HG03469 (cell line): ENCODE measurements around the gene BBX.
A peak's percentile ranks its signal among the peaks of the same experiment; 100 is the strongest.

ENCODE experiments used
- ATAC-seq: cut with Tn5 transposase; IDR thresholded peaks from one replicate; pipeline ENCODE4 v1.9.1; 2021; ENCODE audit warnings: mild to moderate bottlenecking, moderate library complexity, moderate number of reproducible peaks; ENCODE audit not compliant: unreplicated experiment

The BBX gene

DNA sequence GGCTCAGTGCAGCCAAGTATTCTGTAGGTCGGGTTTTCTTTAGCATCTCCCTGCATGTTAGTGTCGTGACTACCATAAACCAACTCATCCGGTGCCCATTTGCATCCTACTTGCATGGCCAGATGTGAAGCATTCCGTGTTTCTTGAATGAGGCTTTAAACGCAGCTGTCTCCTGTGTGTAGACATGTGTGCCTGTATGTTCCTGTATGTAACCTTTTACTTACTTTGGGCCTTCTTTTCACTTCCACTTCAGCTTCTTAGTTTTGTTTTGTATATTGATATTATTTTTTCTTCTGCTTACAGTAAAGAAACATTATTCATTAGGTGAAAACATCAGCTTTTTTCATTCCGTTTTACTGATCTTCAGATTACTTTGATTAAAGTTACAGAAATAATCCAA, 267.9 kb downstream of the BBX start:
- ATAC-seq: no peak

DNA sequence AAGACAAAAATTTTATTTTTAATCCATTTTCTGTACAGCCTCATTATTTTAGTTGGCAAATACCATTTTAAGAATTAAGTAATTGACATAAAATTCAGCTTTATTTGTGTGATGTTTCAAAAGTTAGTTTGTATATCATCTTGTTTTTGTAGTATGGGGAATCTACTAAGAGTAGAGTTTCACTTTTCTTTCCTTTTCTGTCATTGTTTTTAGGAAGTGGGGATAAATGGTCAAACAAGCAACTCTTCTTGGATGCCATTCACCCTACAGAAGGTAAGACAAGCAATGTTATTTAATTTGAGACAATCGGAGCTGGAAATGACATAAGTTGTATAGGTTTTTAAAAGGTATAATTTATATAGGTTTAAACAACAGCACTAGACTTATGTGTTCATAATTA, 268.3 kb downstream of the BBX start:
- ATAC-seq: no peak

DNA sequence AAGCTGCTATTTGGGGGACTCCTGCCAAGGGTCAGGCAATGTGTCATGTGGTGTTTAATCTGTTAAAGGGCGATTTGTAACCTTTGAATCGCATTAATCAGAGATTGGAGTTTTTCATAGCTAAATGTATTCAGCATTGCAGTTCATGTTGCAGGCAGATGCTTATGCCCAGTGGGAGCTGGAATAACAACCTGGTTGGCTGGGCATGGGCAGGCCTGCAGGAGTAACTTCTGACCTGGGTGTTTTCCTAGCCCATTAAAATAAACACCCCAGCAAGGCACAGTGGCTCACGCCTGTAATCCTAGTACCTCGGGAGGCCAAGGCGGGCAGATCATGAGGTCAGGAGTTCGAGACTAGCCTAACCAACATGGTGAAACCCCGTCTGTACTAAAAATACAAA, 268.7 kb downstream of the BBX start:
- ATAC-seq: no peak

DNA sequence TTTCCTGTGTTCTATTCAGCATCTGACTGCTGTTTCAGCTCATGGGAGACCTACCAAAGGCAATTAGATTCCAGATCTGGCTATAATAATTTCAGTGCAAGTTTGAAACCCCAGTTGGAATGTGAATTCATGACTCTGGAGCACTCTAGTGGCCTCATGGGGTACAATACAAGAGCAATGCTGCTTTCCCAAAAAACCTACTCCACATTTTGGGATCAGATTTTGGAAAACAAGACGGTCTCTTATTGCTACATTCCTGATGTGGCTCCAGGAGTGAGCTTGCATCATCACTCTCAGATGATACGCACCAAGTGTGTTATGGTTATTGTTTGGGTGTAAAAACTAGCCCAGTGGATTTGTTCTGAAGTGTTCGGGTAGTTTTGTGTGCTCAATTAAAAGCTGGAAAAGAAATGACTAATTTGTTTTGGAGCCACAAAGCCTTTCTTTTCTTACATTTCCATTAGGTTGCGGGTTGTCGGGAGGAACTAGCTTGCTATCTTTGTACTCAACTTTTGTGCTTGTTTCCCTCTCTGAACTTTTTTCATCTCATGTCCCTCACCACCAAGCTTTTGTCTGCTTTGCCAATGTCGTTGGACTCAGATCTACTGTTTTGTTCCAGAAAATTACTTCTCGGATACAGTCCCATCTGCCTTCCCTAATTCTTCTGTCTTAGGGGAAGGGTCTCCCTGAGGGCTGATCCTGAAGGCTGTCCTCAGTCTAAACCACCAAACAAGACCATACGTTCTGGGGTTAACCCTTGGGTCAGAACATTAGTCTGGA, 272.1 kb downstream of the BBX start:
- ATAC-seq: no peak

DNA sequence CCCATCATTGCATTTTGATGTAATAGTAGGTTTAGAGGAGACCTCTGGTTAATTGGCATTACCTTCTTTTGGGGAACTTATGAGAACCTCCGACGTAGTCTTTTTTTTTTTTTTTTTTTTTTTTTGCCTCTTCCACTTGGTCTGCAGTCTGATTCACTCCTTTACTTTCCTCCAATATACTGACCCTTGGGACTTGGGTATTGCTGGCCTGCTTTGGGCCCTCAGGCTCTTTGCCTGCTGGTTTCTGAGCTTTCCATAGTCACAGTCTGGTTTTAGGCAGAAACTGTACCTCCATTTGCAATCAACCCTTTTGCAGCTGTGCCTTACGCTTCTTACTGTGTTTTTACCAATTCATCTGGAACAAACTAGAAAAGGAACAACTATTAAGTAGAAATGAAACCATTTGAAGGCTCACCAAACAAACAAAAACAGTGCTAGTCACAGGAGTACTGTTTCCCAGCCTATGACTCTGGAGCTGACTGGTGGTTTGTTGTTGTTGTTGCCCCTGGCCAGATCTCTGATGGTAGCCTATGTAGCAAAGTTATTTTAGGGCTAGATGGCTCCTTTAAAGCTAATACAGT, 272.8 kb downstream of the BBX start:
- ATAC-seq: no peak

DNA sequence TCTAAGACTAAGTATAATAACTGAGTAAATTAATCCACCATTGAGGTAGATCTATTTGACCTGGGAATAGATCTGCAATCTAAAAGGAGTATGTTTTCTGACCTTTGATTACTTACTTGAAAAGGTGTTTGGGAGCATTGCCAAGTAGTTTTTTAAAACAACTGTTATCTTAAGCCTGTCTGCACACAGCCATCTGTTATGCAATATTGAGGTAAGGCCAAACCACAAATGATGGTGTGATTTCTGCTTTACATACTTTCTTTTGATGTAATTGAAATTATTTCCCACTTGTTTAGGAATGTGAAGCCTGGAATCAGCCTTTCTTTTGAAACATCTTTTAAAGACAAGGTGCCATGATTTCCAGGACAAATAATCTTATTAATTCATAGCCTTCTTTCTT, 274.0 kb downstream of the BBX start:
- ATAC-seq: no peak

DNA sequence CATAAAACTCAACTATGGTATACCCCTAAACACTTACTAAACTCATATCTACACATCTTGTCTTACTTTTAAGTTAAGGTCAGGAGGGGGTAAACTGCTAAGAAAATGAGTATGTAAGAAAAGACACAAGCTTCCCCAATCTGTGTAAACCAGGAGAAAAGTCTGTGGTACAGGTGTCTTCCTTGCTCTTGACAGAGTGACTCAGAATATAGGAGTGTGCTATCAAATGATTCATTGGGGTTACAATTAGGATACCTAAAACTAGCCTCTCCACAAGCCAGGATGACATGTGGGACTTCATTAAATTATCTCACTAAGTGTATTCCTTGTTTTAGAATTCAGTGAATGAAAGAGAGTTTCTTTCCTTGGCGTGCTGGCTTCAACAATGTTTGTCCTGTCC, 274.8 kb downstream of the BBX start:
- ATAC-seq: no peak

DNA sequence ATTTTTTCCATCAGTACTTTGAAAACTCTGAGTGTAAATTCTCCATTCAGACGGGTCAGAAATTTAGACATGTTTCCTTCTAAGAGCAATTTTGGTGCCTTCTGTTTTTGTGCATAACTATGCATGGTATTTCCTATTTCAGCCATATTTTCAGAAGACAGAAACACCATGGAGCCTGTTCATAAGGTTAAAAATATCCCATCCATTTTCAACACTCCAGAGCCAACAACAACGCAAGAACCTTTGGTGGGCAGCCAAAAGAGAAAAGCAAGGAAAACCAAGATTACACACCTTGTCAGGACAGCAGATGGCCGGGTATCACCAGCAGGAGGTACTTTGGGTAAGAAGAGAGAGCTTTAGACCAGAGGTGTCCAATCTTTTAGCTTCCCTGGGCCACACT, 275.6 kb downstream of the BBX start:
- no peak for ATAC-seq

DNA sequence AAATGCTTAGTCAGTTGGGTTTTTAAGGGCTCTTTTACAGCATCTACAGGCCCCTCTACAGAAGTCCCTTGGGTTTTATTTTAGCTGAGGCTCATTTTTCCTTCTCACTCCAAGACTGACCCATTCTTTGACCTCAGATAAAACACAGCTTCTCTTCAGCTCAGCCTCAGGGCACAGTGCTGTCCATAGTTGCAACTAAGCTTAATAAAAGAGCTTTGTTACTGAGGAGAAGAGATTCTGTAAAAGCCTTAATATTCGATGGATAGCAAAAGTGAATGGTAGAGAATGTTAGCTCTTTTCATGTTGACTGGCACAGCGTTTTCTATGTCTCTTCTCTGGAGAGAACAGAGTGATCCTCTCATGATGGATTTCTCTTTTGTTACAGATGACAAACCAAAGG, 277.9 kb downstream of the BBX start:
- ATAC-seq: no peak

DNA sequence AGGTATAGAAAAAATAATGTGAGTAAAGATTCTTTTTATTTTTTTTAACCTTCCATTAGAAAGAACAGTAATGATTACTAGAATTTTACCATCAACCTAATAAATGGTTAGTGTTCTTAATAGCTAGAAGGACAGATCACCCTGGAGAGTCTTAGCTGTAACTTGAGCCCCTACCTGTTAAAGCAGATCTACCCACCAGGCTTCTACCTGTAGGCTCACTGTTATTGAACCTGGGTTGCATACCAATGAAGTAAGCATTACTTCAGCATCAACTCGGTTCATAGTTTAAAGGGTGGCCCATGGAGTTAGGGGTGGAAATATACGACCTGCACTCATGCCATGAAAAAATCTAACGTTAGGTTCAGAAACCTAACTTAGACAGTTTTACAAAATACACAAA, 280.4 kb downstream of the BBX start:
- ATAC-seq: no peak

DNA sequence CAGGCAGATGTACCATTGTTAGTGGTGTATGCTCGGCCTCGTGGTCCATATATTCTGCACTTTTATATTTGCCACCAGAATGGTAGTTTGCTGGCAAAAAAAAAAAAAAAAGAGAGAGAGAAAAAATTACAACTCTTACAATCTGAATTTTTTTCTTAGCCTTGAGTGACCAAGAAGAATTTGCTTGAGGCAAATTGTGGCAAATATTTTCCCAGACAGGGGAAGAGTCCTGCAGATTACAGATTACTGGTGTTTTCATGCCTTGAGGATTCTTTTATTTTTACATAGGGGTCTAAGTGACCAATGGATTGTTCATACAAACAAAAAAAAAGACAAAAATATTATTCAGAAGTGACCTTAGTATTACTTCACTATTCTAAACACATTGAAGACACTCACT, 283.3 kb downstream of the BBX start:
- ATAC-seq: no peak

DNA sequence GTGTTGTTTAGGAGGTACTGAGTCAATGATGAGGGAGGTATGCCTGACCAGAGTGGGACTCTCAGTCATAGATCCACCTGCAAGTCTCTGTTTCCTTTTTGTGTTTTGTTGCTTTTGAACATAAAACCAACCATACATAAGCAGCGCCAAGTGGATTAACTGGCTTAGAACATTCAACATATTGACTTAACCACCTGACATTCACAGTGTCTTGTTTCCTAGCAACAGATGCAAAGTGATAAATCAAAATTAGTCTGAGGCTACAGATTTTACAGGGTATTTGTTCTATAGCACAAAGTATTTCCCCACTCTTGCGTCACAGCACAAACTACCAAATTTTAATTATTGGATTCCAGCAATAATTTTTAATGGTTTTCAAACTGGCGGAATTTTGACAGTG, 283.8 kb downstream of the BBX start:
- ATAC-seq: no peak

DNA sequence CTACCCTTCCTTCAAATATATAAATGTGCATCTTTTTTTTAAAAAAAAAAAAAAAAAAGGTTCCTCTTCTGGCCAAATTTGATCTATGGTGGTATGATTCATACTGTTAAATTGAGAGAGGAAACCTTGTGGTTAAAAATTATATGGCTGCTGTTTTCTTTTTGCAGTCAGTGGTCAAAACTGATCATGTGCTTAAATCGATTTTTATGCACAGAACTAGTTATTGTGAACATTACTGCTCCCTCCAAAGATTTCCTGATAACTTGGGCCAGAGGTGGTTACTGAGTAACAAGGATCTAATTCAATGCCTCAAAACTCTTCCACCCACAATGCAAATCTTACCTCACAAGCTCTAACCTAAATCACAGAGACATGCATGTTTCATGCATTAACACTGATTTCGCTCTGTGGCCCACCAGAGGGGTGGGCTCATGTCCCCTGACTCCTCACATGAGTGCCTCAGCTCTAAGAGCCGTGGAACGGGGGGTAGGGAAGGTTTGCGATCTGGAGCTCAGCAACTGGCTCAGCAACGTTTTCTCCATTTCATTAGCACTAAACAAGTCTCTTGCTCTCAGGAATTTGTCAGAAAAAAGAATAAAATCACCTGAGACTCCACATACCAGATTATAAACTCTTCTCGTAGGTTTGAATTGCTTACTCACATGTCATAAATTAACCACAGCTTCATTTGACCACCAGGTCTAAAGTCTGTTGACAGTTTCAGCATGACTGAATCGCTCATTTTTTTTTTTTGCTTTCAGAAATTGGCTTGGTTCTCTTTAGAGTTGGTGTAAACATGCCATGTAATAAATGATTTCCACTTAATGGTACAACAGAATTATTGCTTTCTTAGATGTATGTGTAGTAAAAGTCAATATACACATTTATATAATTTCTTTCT, 287.7 kb downstream of the BBX start:
- ATAC-seq: peak; percentile 49

DNA sequence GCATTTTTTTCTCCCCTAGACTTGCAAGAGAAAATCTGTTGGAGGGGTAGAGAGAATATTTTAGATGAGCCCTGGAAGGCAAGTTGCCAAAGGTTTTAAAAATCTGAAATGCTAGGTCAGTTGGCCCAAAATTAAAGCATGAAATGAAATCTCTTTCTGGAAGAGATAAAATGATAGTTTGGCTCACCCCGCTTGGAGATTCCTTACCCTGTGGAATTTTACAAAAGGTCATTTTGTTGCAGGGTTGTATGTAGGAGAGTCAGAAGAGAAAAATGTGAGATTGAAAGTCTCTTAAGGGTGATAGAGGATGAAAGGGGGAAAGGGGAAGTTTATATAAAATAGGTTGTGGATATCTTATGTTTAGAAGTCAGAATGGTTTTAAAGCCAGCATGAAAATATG, 290.3 kb downstream of the BBX start:
- ATAC-seq: no peak

DNA sequence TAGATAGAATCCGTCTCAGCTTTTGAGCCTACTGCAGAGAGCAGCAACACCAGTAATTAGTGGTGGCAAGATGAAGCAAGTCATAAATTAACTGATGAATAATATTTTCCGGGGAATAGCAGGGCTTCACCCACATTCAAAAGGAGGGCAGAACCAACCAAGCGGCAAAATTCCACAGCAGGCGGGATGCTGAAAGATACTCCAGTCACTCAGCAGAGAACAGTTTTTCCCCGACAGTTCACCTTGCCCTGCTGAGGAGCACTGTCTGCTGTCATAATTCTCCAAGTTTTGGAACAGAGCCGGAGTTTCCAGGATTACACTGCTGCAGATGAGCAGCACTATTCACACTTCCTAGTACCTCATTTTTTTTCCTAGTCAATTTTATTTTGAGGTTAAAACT, 293.3 kb downstream of the BBX start:
- ATAC-seq: no peak

DNA sequence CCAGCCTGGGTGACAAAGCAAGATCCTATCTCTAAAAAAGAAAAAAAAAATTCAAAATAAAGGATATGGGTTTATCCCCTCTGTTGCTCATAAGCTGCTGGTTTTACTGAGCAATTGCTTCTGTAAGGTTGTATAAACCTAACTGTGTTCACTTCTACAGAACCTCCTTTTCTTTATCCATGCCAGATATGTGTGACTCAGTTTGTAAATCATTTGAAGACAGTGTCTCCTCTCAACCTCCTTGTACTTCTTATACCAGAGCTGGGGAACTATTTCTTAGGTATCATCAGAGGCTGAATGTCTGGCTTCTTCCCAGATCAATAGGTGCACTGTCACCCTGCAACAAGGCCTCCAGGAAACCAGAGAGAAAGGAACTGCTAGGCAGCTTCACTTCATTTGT, 294.3 kb downstream of the BBX start:
- ATAC-seq: no peak

DNA sequence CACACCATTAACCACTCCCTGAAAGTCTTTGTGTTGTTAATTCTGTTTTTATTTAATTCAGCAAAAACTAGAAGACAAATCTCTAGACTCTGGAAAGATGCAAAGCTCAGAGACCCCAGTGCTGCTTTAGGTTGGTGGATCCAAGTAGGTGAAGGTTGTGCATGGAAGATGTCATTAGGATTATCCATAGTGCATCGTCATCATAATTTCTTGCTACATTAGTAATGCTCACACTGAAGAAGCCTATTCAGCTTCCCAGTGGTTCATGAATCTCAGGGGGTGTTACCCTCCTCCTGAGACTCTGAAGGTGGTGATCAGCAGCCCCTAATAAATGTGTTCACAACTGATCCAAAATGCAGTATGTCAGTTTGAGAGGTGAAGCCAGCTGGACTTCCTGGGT, 295.3 kb downstream of the BBX start:
- no peak for ATAC-seq

DNA sequence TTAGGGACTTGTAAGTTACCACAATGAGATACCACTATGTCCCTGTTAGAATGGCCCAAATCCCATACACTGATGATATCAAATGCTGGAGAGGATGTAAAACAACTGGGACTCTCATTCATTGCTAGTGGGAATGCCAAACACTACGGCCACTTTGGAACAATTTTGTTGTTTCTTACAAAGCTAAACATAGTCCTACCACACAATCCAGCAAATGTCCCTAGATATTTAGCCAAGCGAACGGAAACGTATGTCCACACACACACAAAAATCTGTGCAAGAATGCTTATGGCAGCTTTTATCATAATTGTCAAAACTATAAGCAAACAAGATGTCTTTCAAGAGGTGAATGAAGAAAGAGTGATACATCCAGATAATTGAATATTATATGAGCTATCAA, 296.9 kb downstream of the BBX start:
- no peak for ATAC-seq

DNA sequence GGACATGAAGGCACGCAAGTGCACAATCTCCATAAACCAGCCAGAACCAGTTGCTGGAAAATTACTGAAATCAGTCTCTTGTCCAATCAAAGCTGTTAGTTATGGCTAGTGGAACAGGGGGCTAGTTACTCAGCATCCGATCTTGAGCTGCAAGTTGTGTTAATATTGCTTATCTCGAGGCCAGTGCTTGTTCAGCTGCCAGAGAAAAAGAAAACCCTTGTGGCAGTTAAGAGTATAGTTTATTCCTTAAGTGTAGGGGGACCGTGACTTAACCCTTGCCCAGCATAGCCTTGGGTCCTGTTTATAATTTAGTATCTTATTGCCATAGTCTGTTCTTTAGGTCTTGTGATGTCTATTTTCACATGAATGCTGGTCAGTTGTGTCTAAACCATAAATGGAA, 299.5 kb downstream of the BBX start:
- no peak for ATAC-seq

DNA sequence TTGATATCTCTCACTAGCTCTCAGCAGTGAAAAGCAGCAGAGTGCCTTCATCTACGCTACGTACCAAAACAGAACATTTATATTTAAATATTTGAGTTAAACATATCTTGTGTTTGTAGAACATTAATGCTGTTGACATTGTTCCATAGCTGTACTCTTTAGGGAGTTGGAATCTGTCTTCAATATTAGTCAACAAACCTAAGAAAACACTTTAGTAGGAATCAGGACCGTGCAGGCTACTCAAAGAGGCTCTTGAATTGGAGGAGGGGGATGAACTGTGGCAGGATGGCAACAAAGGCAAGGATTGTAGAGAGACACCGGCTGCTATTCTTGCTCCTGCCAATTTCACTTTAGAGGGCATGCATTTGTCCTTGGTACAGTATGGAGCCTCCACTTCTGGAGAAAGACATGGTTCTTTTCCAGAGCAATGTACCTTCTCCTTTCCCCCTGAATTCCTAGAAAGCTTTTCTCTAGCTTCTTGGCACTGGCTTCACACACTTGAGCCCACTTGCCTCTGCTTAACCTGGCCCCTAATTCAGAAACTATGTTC, 302.1 kb downstream of the BBX start:
- ATAC-seq: no peak

DNA sequence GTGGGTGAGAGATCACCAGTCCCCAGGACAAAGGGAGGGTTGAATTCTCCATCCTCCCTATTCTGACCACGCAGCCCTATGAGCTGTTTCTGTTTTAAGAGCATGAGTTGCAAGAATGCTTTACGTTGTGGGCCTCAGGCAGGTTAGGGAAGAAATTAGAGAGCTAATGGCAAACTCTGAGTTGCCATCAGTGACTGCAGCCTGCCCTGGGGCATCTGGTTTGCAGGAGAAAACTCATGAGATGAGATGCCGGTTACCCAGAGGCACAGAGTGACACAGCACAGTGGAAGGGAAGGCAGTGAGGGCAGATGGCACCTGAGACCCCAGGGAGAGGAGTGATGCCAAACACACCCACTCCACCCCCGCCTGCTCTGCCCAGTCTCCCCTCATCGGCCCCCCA, 302.8 kb downstream of the BBX start:
- no peak for ATAC-seq

DNA sequence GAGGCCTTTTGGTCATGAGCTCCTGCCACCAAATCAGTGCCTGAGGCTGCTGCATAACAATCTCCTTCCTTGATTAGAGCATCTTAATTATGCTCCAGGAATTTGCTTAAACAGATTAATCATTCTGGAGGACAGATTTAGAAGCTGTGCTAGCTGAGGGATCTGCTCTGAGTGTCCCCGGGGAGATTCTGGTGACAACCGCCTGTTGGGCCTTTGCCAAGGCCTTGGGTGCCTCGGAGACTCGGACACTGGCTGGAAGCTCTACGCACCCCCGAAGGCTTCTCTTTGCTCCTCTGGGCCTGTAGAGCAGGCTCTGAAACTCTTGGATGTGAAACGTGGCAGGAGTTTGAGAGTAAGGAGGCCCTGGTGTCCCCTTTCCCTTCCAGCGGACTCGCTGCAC, 304.0 kb downstream of the BBX start:
- no peak for ATAC-seq
